ENCODE results near the gene RXRG. TPM values are rescaled to one million over a fixed set of nuclear protein-coding genes. Genes with fewer than 3 reads are reported as not detected.

RXRG gene
- total and polyA plus RNA-seq, 2 donors: 0.23 to 0.47 TPM

DNA sequence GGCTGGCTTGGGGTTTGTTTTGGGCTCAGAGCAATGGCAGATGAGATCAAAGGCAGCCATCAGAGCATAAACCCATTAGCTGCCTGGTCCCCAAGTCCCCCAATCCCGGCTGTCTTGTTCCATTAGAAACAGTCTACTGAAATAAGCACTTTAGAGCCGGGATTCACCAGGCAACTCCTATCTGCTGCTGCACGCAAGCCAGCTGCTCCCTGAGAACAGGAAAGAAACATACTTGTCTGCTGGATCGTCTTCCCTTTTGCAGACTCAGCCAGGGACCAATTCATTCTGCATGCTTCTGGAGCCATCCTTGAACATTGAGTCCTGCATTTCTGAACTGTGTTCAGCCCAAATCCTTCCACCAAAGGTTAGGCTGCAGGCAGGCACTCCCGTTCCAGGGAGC lies 21.8 kb downstream of the RXRG start:
- Histone ChIP-seq H3K36me3 (ENCODE audit: control insufficient read depth in 2 of 2, insufficient read depth in 2 of 2, low read length in 1 of 2) (no peaks in the 10 kb centered on the region), H3K27me3 (ENCODE audit: control insufficient read depth in 2 of 2, insufficient read depth in 1 of 2, low read length in 1 of 2) (peaks cover 0 to 8% of the 10 kb centered on the region in 2 donors), H3K4me3 (ENCODE audit: low read length in 2 of 2) (no peak overlapping the region), H3K9me3 (ENCODE audit: control insufficient read depth in 2 of 2, insufficient read depth in 1 of 2, low read length in 1 of 2) (no peaks in the 10 kb centered on the region), H3K27ac (ENCODE audit: low read depth in 1 of 2, low read length in 1 of 2) (no peak overlapping the region), H3K4me1 (ENCODE audit: control insufficient read depth in 2 of 2, insufficient read depth in 2 of 2, low read length in 2 of 2) (no peaks in the 10 kb centered on the region)
- 88% methylated on average over 5 of the region's 5 CpGs for WGBS
- no peak for DNase-seq (ENCODE audit: low read depth in 6 of 9, low spot score in 9 of 9)

DNA sequence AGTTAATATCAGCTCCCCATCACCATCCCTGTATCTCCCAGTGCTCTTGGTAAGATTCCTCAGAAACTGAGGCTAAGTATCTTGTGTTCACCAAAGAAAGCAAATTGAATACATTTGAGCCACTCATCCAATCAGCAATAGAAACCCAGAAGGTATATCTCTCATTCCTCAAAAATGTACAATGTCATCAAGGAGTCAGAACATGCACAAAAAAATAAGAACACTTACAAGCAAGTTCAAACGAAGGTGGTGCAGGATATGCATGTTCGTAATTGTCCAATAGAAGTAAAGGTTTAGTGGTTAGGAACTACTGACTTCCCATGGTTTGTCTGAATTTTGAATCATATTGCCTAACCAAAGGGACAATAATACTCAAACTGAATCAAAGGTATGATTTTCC lies 24.3 kb downstream of the RXRG start:
- H3K36me3 ChIP-seq (ENCODE audit: control insufficient read depth in 2 of 2, insufficient read depth in 2 of 2, low read length in 1 of 2): no peaks in the 10 kb centered on the region
- 89% methylated on average over 2 of the region's 2 CpGs for WGBS
- H3K9me3 ChIP-seq (ENCODE audit: control insufficient read depth in 2 of 2, insufficient read depth in 1 of 2, low read length in 1 of 2): no peaks in the 10 kb centered on the region
- H3K4me1 ChIP-seq (ENCODE audit: control insufficient read depth in 2 of 2, insufficient read depth in 2 of 2, low read length in 2 of 2): no peaks in the 10 kb centered on the region
- no peak overlapping the region for H3K4me3 ChIP-seq (ENCODE audit: low read length in 2 of 2)
- peaks cover 0 to 8% of the 10 kb centered on the region in 2 donors for H3K27me3 ChIP-seq (ENCODE audit: control insufficient read depth in 2 of 2, insufficient read depth in 1 of 2, low read length in 1 of 2)
- H3K27ac ChIP-seq (ENCODE audit: low read depth in 1 of 2, low read length in 1 of 2): no peak overlapping the region
- DNase-seq (ENCODE audit: low read depth in 6 of 9, low spot score in 9 of 9): no peak

DNA sequence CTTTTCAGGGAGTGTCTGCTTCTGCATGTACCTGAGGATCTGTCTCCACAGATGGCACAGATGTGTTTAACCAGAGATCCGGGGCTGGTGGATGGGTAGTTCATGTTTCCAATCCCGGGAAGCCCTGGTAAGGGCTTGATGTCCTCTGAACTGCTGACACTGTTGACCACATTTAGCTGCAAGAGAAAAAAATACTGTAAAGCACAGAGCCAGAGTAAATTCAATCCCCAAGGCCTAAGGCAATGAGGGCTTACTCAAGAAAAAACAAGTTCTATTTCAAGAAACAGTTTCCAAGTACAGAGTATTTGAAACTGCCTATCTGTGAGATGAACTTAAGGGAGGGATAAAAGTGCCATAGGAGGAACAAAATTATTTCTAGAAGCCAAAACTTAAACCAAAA lies 25.1 kb downstream of the RXRG start:
- H3K27ac ChIP-seq (ENCODE audit: low read depth in 1 of 2, low read length in 1 of 2): no peak overlapping the region
- H3K4me3 ChIP-seq (ENCODE audit: low read length in 2 of 2): no peak overlapping the region
- WGBS: 87% methylated on average over 2 of the region's 2 CpGs
- no peak for DNase-seq (ENCODE audit: low read depth in 6 of 9, low spot score in 9 of 9)
- H3K27me3 ChIP-seq (ENCODE audit: control insufficient read depth in 2 of 2, insufficient read depth in 1 of 2, low read length in 1 of 2): peaks cover 0 to 6% of the 10 kb centered on the region in 2 donors
- H3K9me3 ChIP-seq (ENCODE audit: control insufficient read depth in 2 of 2, insufficient read depth in 1 of 2, low read length in 1 of 2): no peaks in the 10 kb centered on the region
- H3K36me3 ChIP-seq (ENCODE audit: control insufficient read depth in 2 of 2, insufficient read depth in 2 of 2, low read length in 1 of 2): no peaks in the 10 kb centered on the region
- no peaks in the 10 kb centered on the region for H3K4me1 ChIP-seq (ENCODE audit: control insufficient read depth in 2 of 2, insufficient read depth in 2 of 2, low read length in 2 of 2)

DNA sequence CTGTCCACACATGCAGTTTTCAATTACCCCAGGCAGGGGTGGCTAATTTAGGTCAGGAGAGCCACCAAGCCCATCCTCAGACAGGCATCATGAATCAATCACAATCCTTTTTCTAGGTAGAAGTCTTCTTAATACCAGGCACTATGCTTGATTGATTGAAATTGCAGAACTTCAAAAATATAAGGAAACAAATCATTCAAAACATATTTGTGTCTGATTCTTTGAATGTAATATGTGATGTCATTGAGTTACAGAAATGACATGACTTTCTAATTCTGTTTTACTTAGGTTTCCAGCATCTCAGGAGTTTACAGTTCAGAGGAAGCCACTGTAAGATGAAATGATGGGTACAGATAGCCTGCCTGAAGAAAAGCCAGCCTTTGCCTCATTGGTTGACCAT lies 26.7 kb downstream of the RXRG start:
- peaks cover 0 to 5% of the 10 kb centered on the region in 2 donors for H3K27me3 ChIP-seq (ENCODE audit: control insufficient read depth in 2 of 2, insufficient read depth in 1 of 2, low read length in 1 of 2)
- no peaks in the 10 kb centered on the region for H3K9me3 ChIP-seq (ENCODE audit: control insufficient read depth in 2 of 2, insufficient read depth in 1 of 2, low read length in 1 of 2)
- no peak overlapping the region for H3K4me3 ChIP-seq (ENCODE audit: low read length in 2 of 2)
- H3K36me3 ChIP-seq (ENCODE audit: control insufficient read depth in 2 of 2, insufficient read depth in 2 of 2, low read length in 1 of 2): no peaks in the 10 kb centered on the region
- no peaks in the 10 kb centered on the region for H3K4me1 ChIP-seq (ENCODE audit: control insufficient read depth in 2 of 2, insufficient read depth in 2 of 2, low read length in 2 of 2)
- DNase-seq (ENCODE audit: low read depth in 6 of 9, low spot score in 9 of 9): no peak
- no peak overlapping the region for H3K27ac ChIP-seq (ENCODE audit: low read depth in 1 of 2, low read length in 1 of 2)

DNA sequence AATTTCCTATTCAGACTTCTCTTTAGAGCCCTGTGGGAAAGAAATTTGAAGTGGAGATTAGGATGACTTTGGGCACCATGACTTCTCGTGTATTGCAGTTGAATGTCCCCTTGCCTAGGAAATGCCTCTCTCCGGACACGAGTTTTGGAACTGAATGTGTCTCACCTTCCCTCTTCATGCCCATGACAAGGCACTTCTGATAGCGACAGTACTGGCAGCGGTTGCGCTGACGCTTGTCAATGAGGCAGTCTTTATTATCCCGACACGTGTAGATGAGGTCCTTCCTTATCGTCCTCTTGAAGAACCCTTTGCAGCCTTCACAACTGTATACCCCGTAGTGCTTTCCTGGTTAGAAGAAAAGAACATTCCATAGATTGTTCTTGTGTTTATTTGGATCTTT lies 28.1 kb downstream of the RXRG start:
- Histone ChIP-seq H3K4me1 (ENCODE audit: control insufficient read depth in 2 of 2, insufficient read depth in 2 of 2, low read length in 2 of 2) (no peaks in the 10 kb centered on the region), H3K27ac (ENCODE audit: low read depth in 1 of 2, low read length in 1 of 2) (no peak overlapping the region), H3K9me3 (ENCODE audit: control insufficient read depth in 2 of 2, insufficient read depth in 1 of 2, low read length in 1 of 2) (no peaks in the 10 kb centered on the region), H3K4me3 (ENCODE audit: low read length in 2 of 2) (no peak overlapping the region), H3K36me3 (ENCODE audit: control insufficient read depth in 2 of 2, insufficient read depth in 2 of 2, low read length in 1 of 2) (no peaks in the 10 kb centered on the region), H3K27me3 (ENCODE audit: control insufficient read depth in 2 of 2, insufficient read depth in 1 of 2, low read length in 1 of 2) (peaks cover 0 to 4% of the 10 kb centered on the region in 2 donors)
- WGBS: 91% methylated on average over 11 of the region's 11 CpGs
- DNase-seq (ENCODE audit: low read depth in 6 of 9, low spot score in 9 of 9): no peak

DNA sequence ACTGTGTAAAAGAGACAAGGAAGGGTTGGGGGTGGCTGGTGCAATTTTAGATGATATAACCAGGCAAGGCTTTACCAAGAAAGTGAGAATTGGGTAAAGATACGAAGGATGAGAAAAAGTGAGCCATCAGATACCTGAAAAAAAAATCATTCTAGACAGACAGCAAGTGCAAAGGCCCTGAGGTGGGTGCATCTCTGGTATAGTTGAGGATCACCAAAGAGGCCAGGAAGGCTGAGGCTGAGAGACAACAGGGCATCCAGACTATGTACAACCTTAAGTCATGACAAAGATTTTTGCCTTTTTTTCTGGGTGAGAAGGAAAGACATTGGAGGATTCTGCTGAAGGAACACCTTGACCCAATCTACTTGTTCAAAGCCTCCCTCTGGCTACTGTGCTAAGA lies 29.9 kb downstream of the RXRG start:
- DNase-seq (ENCODE audit: low read depth in 6 of 9, low spot score in 9 of 9): no peak
- 76% methylated on average over 1 of the region's 1 CpG for WGBS
- Histone ChIP-seq H3K27me3 (ENCODE audit: control insufficient read depth in 2 of 2, insufficient read depth in 1 of 2, low read length in 1 of 2) (peaks cover 0 to 7% of the 10 kb centered on the region in 2 donors), H3K27ac (ENCODE audit: low read depth in 1 of 2, low read length in 1 of 2) (no peak overlapping the region), H3K36me3 (ENCODE audit: control insufficient read depth in 2 of 2, insufficient read depth in 2 of 2, low read length in 1 of 2) (no peaks in the 10 kb centered on the region), H3K4me1 (ENCODE audit: control insufficient read depth in 2 of 2, insufficient read depth in 2 of 2, low read length in 2 of 2) (no peaks in the 10 kb centered on the region), H3K9me3 (ENCODE audit: control insufficient read depth in 2 of 2, insufficient read depth in 1 of 2, low read length in 1 of 2) (no peaks in the 10 kb centered on the region), H3K4me3 (ENCODE audit: low read length in 2 of 2) (no peak overlapping the region)

DNA sequence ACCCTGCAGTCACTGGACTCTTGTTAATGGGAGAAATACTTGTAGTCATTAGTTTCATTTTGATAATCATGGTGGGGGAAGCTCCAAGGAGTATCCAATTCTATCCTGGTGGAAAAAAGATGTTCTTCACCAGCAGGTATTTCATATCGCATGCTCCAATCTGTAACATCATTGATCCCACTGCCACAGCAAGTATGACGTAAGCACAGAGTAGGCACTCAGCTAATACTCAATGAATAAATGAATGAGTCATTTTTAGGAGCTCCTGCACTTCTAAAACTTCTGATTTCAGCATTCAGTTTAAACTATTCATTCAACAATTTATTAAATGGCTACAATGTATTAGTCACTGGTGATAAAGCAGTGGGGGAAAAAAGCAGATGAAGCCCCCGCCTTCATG lies 30.3 kb downstream of the RXRG start:
- no peaks in the 10 kb centered on the region for H3K4me1 ChIP-seq (ENCODE audit: control insufficient read depth in 2 of 2, insufficient read depth in 2 of 2, low read length in 2 of 2)
- H3K27me3 ChIP-seq (ENCODE audit: control insufficient read depth in 2 of 2, insufficient read depth in 1 of 2, low read length in 1 of 2): peaks cover 0 to 7% of the 10 kb centered on the region in 2 donors
- H3K4me3 ChIP-seq (ENCODE audit: low read length in 2 of 2): no peak overlapping the region
- H3K36me3 ChIP-seq (ENCODE audit: control insufficient read depth in 2 of 2, insufficient read depth in 2 of 2, low read length in 1 of 2): no peaks in the 10 kb centered on the region
- no peak for DNase-seq (ENCODE audit: low read depth in 6 of 9, low spot score in 9 of 9)
- WGBS: over 99% methylated on average over 3 of the region's 3 CpGs
- H3K27ac ChIP-seq (ENCODE audit: low read depth in 1 of 2, low read length in 1 of 2): no peak overlapping the region
- no peaks in the 10 kb centered on the region for H3K9me3 ChIP-seq (ENCODE audit: control insufficient read depth in 2 of 2, insufficient read depth in 1 of 2, low read length in 1 of 2)

DNA sequence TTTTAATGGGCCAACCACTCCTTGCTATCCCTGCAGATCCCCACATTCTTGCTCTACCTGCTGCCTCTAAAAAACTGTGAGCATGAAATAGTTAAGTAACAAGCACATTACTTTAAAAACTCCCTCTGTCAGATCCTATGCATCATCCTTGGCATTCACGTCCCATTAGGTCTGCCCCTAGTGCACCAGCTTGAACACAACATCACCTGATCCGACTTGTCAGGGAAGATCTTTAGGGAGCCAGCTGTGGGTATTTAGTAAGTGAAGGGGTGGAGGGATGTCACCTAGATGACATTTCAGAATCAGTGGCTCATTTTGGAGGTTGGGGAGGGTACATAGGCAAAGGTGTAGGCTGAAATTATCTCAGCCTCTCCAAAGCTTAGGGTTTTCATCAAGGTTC lies 33.5 kb downstream of the RXRG start:
- H3K36me3 ChIP-seq (ENCODE audit: control insufficient read depth in 2 of 2, insufficient read depth in 2 of 2, low read length in 1 of 2): no peaks in the 10 kb centered on the region
- no peak overlapping the region for H3K27ac ChIP-seq (ENCODE audit: low read depth in 1 of 2, low read length in 1 of 2)
- DNase-seq (ENCODE audit: low read depth in 6 of 9, low spot score in 9 of 9): no peak
- WGBS: 53% methylated on average over 2 of the region's 2 CpGs
- H3K4me3 ChIP-seq (ENCODE audit: low read length in 2 of 2): no peak overlapping the region
- no peaks in the 10 kb centered on the region for H3K9me3 ChIP-seq (ENCODE audit: control insufficient read depth in 2 of 2, insufficient read depth in 1 of 2, low read length in 1 of 2)
- no peaks in the 10 kb centered on the region for H3K4me1 ChIP-seq (ENCODE audit: control insufficient read depth in 2 of 2, insufficient read depth in 2 of 2, low read length in 2 of 2)
- H3K27me3 ChIP-seq (ENCODE audit: control insufficient read depth in 2 of 2, insufficient read depth in 1 of 2, low read length in 1 of 2): peaks cover 2 to 17% of the 10 kb centered on the region in 2 donors

DNA sequence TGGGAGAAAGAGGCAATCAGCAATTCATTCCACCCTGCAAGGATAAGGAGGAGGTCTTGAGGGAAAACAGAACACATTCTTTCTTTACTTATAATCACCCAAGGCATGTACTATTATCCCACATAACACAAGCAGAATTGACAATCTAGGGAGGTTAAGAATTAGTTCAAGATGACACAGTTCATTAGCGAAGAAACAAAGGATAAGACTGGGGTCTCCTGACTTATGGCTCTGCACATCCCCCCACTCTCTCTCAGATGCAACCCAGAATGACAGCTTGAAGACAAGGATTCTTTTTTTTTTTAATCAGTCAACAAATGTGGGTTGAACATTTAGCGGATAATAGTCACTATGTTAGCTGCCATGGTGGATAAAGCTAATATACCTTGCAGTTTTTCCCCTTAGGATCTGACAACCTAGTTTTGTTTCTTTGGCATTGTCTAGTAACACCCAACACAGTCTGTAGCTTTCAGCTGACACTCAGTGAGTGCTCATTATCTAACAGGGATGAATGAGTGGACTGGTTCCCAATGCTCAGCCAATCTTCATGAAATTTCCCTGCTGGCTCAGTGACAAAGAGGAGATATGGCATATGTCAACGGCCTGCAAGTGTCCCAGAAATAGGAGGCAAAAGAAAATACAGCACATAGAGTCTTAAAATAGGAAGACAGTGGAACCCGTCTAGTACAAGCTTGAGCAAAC lies 35.1 kb downstream of the RXRG start:
- Histone ChIP-seq H3K36me3 (ENCODE audit: control insufficient read depth in 2 of 2, insufficient read depth in 2 of 2, low read length in 1 of 2) (no peaks in the 10 kb centered on the region), H3K9me3 (ENCODE audit: control insufficient read depth in 2 of 2, insufficient read depth in 1 of 2, low read length in 1 of 2) (no peaks in the 10 kb centered on the region), H3K27ac (ENCODE audit: low read depth in 1 of 2, low read length in 1 of 2) (no peak overlapping the region), H3K27me3 (ENCODE audit: control insufficient read depth in 2 of 2, insufficient read depth in 1 of 2, low read length in 1 of 2) (peaks cover 4 to 22% of the 10 kb centered on the region in 2 donors), H3K4me1 (ENCODE audit: control insufficient read depth in 2 of 2, insufficient read depth in 2 of 2, low read length in 2 of 2) (no peaks in the 10 kb centered on the region), H3K4me3 (ENCODE audit: low read length in 2 of 2) (no peak overlapping the region)
- DNase-seq (ENCODE audit: low read depth in 6 of 9, low spot score in 9 of 9): no peak
- WGBS: 84% methylated on average over 4 of the region's 4 CpGs

All from thymus (tissue), 11 donors.